ENCODE data around the gene TMC5.

Gene TMC5

GRCh38 chr16:19507867-19508266 lies 90.2 kb downstream of the TMC5 start:
- DNase-seq (ENCODE audit: low read depth): no peak

- no peak for DNase-seq (ENCODE audit: low read depth)
Observed at GRCh38 chr16:19512297-19512696, 94.6 kb downstream of the TMC5 start.

GRCh38 chr16:19513377-19514053 lies 95.8 kb downstream of the TMC5 start:
- DNase-seq (ENCODE audit: low read depth): no peak

GRCh38 chr16:19515757-19516156 lies 98.1 kb downstream of the TMC5 start:
- DNase-seq (ENCODE audit: low read depth): no peak

- DNase-seq (ENCODE audit: low read depth): no peak
Observed at GRCh38 chr16:19517424-19518089, 99.9 kb downstream of the TMC5 start.

GRCh38 chr16:19518388-19518787 lies 100.7 kb downstream of the TMC5 start:
- no peak for DNase-seq (ENCODE audit: low read depth)

- DNase-seq (ENCODE audit: low read depth): no peak
Observed at GRCh38 chr16:19520861-19521331, 103.2 kb downstream of the TMC5 start.

- DNase-seq (ENCODE audit: low read depth): peak; percentile 75
Observed at GRCh38 chr16:19521471-19522396, 104.1 kb downstream of the TMC5 start, which contains the start of gene GDE1. GDE1 (minus strand) TSS chr16:19522098; CDS start chr16:19521964, 134 bp downstream.

- no peak for DNase-seq (ENCODE audit: low read depth)
Observed at GRCh38 chr16:19522397-19522732, 104.7 kb downstream of the TMC5 start.

GRCh38 chr16:19522760-19523159 lies 105.1 kb downstream of the TMC5 start:
- DNase-seq (ENCODE audit: low read depth): no peak

GRCh38 chr16:19523184-19523558 lies 105.5 kb downstream of the TMC5 start:
- no peak for DNase-seq (ENCODE audit: low read depth)

- peak; percentile 73 for DNase-seq (ENCODE audit: low read depth)
Observed at GRCh38 chr16:19523559-19524355, 106.1 kb downstream of the TMC5 start, which contains the start of gene CCP110. CCP110 (plus strand) TSS chr16:19523942; CDS start chr16:19527882, 3,940 bp downstream.

GRCh38 chr16:19524356-19524615 lies 106.6 kb downstream of the TMC5 start:
- no peak for DNase-seq (ENCODE audit: low read depth)

- DNase-seq (ENCODE audit: low read depth): no peak
Observed at GRCh38 chr16:19524616-19525384, 107.1 kb downstream of the TMC5 start.

GRCh38 chr16:19525385-19525723 lies 107.7 kb downstream of the TMC5 start:
- no peak for DNase-seq (ENCODE audit: low read depth)

- no peak for DNase-seq (ENCODE audit: low read depth)
Observed at GRCh38 chr16:19527161-19527560, 109.5 kb downstream of the TMC5 start.

GRCh38 chr16:19528666-19529065 lies 111.0 kb downstream of the TMC5 start:
- DNase-seq (ENCODE audit: low read depth): no peak

- DNase-seq (ENCODE audit: low read depth): no peak
Observed at GRCh38 chr16:19532601-19533000, 114.9 kb downstream of the TMC5 start.

GRCh38 chr16:19540241-19540970 lies 122.7 kb downstream of the TMC5 start:
- DNase-seq (ENCODE audit: low read depth): no peak

- no peak for DNase-seq (ENCODE audit: low read depth)
Observed at GRCh38 chr16:19542138-19542821, 124.6 kb downstream of the TMC5 start.

All from CMK (cell line).